ENCODE data around the gene KIF5B.

DNA sequence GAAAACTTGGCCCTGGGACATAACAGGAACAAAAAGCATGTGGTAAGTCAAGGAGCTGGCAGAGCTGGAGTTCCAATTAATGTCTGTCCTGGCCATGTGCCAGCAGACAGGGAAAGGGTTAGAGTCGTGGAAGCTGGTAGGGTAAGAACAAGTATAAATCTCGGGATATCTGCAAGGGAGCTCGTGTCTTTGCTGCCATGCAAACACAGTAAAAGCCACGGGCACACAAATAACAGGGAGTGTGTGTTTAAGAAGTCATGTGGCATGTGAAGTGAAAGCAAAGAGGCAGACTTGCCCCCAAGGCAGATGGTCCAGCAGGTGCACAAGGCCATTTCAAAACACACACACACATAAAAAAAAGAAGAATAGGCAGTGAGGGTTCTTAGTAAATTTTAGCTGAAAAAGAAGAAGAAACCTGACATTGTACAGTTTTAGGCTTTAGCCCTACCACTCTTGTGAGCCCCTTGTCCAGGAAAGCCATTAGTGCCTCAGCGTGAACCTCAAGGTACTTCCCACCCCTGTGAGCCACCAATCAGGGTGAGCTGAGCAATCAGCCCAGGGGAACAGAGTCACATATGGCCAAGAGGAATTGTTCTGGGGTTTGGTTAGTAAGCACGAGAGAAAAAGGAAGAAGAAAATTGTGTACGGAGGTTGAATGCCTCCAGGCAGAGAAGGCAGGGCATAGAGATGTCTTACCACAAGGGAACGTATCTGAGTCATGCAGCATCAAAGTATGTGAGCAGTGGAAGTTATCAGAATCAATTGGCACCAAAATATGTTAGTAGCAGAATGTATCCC, 94.7 kb downstream of the KIF5B start:
- TF ChIP-seq POLR2AphosphoS5 (IDR thresholded peaks at IDR 0.05; ENCODE audit: low read depth), result no peak
- TF ChIP-seq EZH2 (IDR thresholded peaks at IDR 0.05; ENCODE audit: low read depth, unreplicated experiment), result no peak
- TF ChIP-seq, protein P1, sequence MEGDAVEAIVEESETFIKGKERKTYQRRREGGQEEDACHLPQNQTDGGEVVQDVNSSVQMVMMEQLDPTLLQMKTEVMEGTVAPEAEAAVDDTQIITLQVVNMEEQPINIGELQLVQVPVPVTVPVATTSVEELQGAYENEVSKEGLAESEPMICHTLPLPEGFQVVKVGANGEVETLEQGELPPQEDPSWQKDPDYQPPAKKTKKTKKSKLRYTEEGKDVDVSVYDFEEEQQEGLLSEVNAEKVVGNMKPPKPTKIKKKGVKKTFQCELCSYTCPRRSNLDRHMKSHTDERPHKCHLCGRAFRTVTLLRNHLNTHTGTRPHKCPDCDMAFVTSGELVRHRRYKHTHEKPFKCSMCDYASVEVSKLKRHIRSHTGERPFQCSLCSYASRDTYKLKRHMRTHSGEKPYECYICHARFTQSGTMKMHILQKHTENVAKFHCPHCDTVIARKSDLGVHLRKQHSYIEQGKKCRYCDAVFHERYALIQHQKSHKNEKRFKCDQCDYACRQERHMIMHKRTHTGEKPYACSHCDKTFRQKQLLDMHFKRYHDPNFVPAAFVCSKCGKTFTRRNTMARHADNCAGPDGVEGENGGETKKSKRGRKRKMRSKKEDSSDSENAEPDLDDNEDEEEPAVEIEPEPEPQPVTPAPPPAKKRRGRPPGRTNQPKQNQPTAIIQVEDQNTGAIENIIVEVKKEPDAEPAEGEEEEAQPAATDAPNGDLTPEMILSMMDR (conservative IDR thresholded peaks at IDR 0.05; ENCODE audit: low read depth in 2 of 2), result no peak
- TF ChIP-seq, protein P2, sequence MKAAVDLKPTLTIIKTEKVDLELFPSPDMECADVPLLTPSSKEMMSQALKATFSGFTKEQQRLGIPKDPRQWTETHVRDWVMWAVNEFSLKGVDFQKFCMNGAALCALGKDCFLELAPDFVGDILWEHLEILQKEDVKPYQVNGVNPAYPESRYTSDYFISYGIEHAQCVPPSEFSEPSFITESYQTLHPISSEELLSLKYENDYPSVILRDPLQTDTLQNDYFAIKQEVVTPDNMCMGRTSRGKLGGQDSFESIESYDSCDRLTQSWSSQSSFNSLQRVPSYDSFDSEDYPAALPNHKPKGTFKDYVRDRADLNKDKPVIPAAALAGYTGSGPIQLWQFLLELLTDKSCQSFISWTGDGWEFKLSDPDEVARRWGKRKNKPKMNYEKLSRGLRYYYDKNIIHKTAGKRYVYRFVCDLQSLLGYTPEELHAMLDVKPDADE (IDR thresholded peaks at IDR 0.05), result no peak
- no peak for TF ChIP-seq REST (IDR thresholded peaks at IDR 0.05; ENCODE audit: unreplicated experiment)
- TF ChIP-seq CREB1 (CRISPR knock-in tag; IDR thresholded peaks at IDR 0.05; ENCODE audit: low read depth), result no peak
- no peak for TF ChIP-seq EZH2phosphoT487 (IDR thresholded peaks at IDR 0.05; ENCODE audit: unreplicated experiment)
- no peak for TF ChIP-seq NANOG (IDR thresholded peaks at IDR 0.05; ENCODE audit: borderline replicate concordance)
- TF ChIP-seq JUNB (IDR thresholded peaks at IDR 0.05; ENCODE audit: unreplicated experiment), result no peak
- TF ChIP-seq ZNF114 (CRISPR knock-in tag; IDR thresholded peaks at IDR 0.05), result no peak
- TF ChIP-seq STAT1 (IDR thresholded peaks at IDR 0.05; ENCODE audit: unreplicated experiment), result no peak
- TF ChIP-seq ZNF331 (CRISPR knock-in tag; IDR thresholded peaks at IDR 0.05; ENCODE audit: low read depth), result no peak

Measured in GM23338 (cell line).